Measurements from ENCODE around the gene SLC40A1.

SLC40A1 gene

GRCh38 chr2:189580658-189581353 lies at the start of gene SLC40A1:
Gene SLC40A1 (minus strand): TSS chr2:189580786. CDS start chr2:189580460, 326 bp downstream.
- no peak for DNase-seq (ENCODE audit: extremely low spot score, insufficient read length, low read depth)
- no peak for FAIRE-seq

- FAIRE-seq = no peak
Measured at GRCh38 chr2:189629531-189630453, 49.2 kb upstream of the SLC40A1 start.

GRCh38 chr2:189628817-189629530 lies 48.4 kb upstream of the SLC40A1 start:
- FAIRE-seq (no peak), DNase-seq (ENCODE audit: extremely low spot score, insufficient read length, low read depth) (no peak)

More at GRCh38 chr2:189629531-189630453, 49.2 kb upstream of the SLC40A1 start:
- no peak for DNase-seq (ENCODE audit: extremely low spot score, insufficient read length, low read depth)

- FAIRE-seq (no peak), DNase-seq (ENCODE audit: extremely low spot score, insufficient read length, low read depth) (no peak)
Measured at GRCh38 chr2:189627789-189628188, 47.2 kb upstream of the SLC40A1 start.

GRCh38 chr2:189625636-189626035 lies 45.0 kb upstream of the SLC40A1 start:
- FAIRE-seq = no peak
- no peak for DNase-seq (ENCODE audit: extremely low spot score, insufficient read length, low read depth)

GRCh38 chr2:189624648-189625355 lies 44.2 kb upstream of the SLC40A1 start:
- FAIRE-seq (no peak), DNase-seq (ENCODE audit: extremely low spot score, insufficient read length, low read depth) (no peak)

- FAIRE-seq (no peak), DNase-seq (ENCODE audit: extremely low spot score, insufficient read length, low read depth) (no peak)
Measured at GRCh38 chr2:189623049-189623448, 42.5 kb upstream of the SLC40A1 start.

- FAIRE-seq (no peak), DNase-seq (ENCODE audit: extremely low spot score, insufficient read length, low read depth) (no peak)
Measured at GRCh38 chr2:189621781-189622180, 41.2 kb upstream of the SLC40A1 start.

GRCh38 chr2:189618197-189618596 lies 37.6 kb upstream of the SLC40A1 start:
- FAIRE-seq (no peak), DNase-seq (ENCODE audit: extremely low spot score, insufficient read length, low read depth) (no peak)

GRCh38 chr2:189614585-189614984 lies 34.0 kb upstream of the SLC40A1 start:
- FAIRE-seq (no peak), DNase-seq (ENCODE audit: extremely low spot score, insufficient read length, low read depth) (no peak)

GRCh38 chr2:189613650-189614420 lies 33.2 kb upstream of the SLC40A1 start:
- FAIRE-seq (no peak), DNase-seq (ENCODE audit: extremely low spot score, insufficient read length, low read depth) (no peak)

GRCh38 chr2:189613077-189613636 lies 32.6 kb upstream of the SLC40A1 start:
- FAIRE-seq (no peak), DNase-seq (ENCODE audit: extremely low spot score, insufficient read length, low read depth) (no peak)

GRCh38 chr2:189610700-189611099 lies 30.1 kb upstream of the SLC40A1 start:
- no peak for FAIRE-seq
- no peak for DNase-seq (ENCODE audit: extremely low spot score, insufficient read length, low read depth)

- FAIRE-seq (no peak), DNase-seq (ENCODE audit: extremely low spot score, insufficient read length, low read depth) (no peak)
Measured at GRCh38 chr2:189609853-189610252, 29.3 kb upstream of the SLC40A1 start.

GRCh38 chr2:189609423-189609816 lies 28.8 kb upstream of the SLC40A1 start:
- no peak for FAIRE-seq
- DNase-seq (ENCODE audit: extremely low spot score, insufficient read length, low read depth) = no peak

- FAIRE-seq (no peak), DNase-seq (ENCODE audit: extremely low spot score, insufficient read length, low read depth) (no peak)
Measured at GRCh38 chr2:189608795-189609422, 28.3 kb upstream of the SLC40A1 start.

- DNase-seq (ENCODE audit: extremely low spot score, insufficient read length, low read depth) (no peak), FAIRE-seq (no peak)
Measured at GRCh38 chr2:189608170-189608569, 27.6 kb upstream of the SLC40A1 start.

GRCh38 chr2:189602233-189602632 lies 21.6 kb upstream of the SLC40A1 start:
- DNase-seq (ENCODE audit: extremely low spot score, insufficient read length, low read depth) (no peak), FAIRE-seq (no peak)
